Ramos (cell line): ENCODE measurements around the gene METRNL.
"Not testable (repeated sequence)": the region's sequence is repeated elsewhere in the genome, so short reads cannot be mapped to it uniquely, and the experiment has no call there.

Experiments used
- in situ Hi-C: fragments of 300-500 bp; cut with MboI; formaldehyde crosslinking; loops from one replicate; pipeline ENCODE4 v1.14.3; 2022; ENCODE audit warnings: low sequenced_read_pairs; ENCODE audit not compliant: unreplicated experiment

Gene METRNL

GRCh38 chr17:83065660-83066542 is 13.5 kb upstream of the METRNL start:
- in situ Hi-C loops: no loop called here

- in situ Hi-C loops: not testable (repeated sequence)
These were observed 12.9 kb upstream of the METRNL start for GRCh38 chr17:83066543-83066890.

GRCh38 chr17:83067071-83067717 is 12.2 kb upstream of the METRNL start:
- in situ Hi-C loops: no loop called here

- in situ Hi-C loops: no loop called here
These were observed 11.6 kb upstream of the METRNL start for GRCh38 chr17:83067718-83068261.

GRCh38 chr17:83068641-83069570 is 10.5 kb upstream of the METRNL start:
- in situ Hi-C loops: no loop called here

GRCh38 chr17:83069571-83069906 is 9.9 kb upstream of the METRNL start:
- in situ Hi-C loops: no loop called here

GRCh38 chr17:83069931-83070742 is 9.3 kb upstream of the METRNL start:
- in situ Hi-C loops: no loop called here

- in situ Hi-C loops: no loop called here
These were observed 8.5 kb upstream of the METRNL start for GRCh38 chr17:83070800-83071341.

GRCh38 chr17:83071365-83071764 is 8.0 kb upstream of the METRNL start:
- in situ Hi-C loops: no loop called here

GRCh38 chr17:83071966-83072562 is 7.3 kb upstream of the METRNL start:
- in situ Hi-C loops: no loop called here

GRCh38 chr17:83072600-83073358 is 6.6 kb upstream of the METRNL start:
- in situ Hi-C loops: no loop called here

- in situ Hi-C loops: no loop called here
These were observed 5.9 kb upstream of the METRNL start for GRCh38 chr17:83073389-83074063.

- in situ Hi-C loops: no loop called here
These were observed 4.8 kb upstream of the METRNL start for GRCh38 chr17:83074486-83075223.

- in situ Hi-C loops: no loop called here
These were observed 4.0 kb upstream of the METRNL start for GRCh38 chr17:83075270-83075880.

- in situ Hi-C loops: no loop called here
These were observed 2.5 kb upstream of the METRNL start for GRCh38 chr17:83076938-83077337.

- in situ Hi-C loops: no loop called here
These were observed 2.0 kb upstream of the METRNL start for GRCh38 chr17:83077411-83077810.

- in situ Hi-C loops: no loop called here
These were observed 1.5 kb upstream of the METRNL start for GRCh38 chr17:83077939-83078338.
